GM11168 (cell line): Measurements from ENCODE around the gene SIM2.

Experiments used
- in situ Hi-C: fragments of 300-500 bp; cut with MboI; formaldehyde crosslinking; loops from one replicate; pipeline ENCODE4 v1.12.0; 2022; ENCODE audit warnings: low sequenced_read_pairs; ENCODE audit not compliant: unreplicated experiment

The SIM2 gene

DNA sequence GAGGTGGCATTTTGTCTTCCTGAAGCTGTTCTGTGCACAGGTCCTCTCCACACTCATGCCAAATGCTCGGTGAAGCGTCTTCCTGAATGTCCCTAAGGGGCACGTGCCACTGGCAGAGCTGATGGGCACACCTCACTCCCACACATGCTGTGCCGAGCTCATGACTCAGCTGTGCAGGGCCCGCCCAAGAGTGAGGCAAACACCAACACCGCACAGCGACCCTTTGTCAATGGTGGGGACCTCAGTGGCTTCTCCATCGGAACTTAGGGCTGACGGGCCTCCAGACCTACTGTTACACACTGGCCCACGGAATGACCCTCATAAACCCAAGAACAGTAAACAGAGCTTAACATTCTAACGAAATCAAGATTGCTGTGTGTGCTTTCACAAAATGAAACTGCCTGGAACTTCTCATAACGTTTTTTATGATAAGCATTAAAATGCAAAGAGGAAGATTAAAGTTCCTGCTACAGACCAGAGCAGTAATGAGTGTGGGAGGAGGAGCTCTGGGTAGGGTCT, 89.3 kb downstream of the SIM2 start:
- in situ Hi-C loops = no loop called here

DNA sequence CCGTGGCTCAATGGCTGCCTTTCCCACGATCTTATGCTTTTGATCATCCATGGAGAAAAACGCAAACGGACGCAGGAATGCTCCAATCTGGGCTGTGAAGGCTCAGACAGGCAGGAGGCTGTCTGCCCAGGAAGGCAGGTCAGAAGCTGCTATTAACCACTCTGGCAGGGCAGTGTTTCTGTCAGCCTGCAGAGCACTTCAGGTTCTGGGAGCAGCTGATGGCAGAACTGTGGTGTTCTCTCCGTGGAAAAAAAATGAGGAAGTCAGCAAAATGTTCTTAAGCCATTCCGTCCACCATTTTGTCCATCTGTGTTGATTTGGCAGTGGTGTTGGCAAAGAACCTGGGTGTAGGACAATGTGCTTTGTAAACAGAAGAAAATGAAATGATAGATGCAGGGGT, 91.7 kb downstream of the SIM2 start:
- in situ Hi-C loops = no loop called here

GRCh38 chr21:36791180-36791579, 92.3 kb downstream of the SIM2 start:
- in situ Hi-C loops = no loop called here

DNA sequence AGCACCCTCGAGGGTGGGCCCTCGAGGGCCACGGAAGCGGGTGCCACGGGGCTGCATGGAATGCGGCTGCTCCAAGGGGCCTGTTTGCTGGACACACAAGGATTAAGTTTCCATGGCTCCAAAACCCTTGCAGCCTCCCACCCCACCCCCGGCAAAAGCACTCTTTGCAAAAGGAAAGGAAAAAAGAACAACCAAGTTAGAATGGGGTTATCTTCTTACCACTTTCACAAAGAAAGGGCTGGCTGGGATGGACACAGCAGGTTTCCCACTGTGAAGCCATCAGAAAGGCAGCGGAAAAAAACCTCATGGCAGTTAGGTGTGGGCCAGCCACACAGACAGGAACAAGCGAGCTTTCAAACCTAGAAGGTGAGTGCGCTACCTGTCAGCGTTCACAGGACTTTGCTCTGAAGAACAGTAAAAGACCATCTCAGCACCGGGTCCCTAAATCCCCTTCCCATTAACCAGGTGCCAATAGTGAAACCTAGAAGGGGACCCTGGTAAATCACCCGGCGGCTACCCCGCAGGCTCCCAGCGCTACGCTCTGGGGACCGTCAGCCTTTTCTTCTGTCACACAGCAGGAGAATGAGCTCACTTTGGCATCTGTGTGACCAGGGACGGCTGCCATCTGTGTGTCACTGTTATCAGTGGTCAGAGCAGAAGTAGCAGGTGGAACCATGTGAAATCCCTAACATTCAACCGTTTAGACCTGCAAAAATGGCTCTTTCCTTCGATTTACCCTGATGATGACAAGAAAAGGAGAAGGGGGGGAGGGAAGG, 93.0 kb downstream of the SIM2 start:
- in situ Hi-C loops = no loop called here

DNA sequence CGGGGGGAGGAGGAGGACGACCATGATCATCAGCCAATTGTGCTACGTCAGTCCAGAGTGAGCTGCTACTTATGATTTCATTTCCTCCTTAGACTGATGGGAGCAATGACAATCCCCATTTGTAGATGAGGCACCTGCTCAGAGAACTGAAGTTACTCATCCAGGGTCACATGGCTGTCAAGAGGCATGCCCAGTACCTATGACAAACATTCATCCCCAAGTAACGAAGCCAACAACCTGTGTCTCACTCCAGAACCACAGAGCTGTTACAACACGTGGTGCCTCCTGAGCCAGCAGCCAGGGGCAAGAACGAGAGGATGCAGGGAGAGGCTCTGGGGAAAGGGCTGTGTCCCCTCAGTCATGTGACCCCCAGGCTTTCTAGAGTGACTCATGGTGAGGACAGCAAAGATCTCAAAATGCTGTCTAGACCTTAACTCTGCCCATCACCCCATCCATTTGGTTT, 93.6 kb downstream of the SIM2 start:
- in situ Hi-C loops = no loop called here

DNA sequence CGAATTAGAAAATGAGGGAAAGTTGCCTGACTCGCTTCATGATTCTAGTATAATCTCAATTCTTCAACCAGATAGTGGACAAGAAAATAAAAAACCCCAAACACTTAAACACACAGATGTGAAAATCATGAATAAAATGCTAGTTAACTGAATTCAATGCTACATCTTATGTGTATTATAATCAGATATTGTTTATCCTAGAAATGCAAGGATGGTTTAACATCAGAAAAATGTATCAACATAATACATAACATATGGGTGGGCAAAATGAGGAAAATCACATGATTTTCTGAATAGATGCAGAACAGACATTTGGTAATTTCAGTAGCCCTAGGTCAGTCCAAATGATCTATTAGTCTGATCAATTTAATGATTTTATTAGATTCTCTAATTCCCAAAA, 97.2 kb downstream of the SIM2 start:
- in situ Hi-C loops = no loop called here

DNA sequence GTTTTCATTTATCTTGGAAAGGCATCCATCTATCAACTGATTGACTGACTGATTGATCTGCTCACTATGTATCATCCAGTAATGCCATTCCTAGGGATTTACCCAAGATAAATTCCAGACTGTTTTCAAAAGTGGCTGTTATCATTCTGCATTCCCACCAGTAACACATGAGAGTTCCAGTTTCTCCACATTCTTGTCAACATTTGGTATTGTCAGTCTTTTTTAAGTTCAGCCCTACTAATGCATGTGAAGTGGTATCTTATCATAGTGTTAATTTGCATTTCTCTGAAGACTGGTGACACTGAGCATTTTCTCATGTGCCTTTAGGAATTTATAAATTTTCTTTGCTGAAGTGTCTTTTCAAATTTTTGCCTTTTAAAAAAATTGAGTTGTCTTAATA, 99.6 kb downstream of the SIM2 start:
- in situ Hi-C loops = no loop called here
